Activated CD4-positive, alpha-beta T cell treated with anti-CD3 and anti-CD28 coated beads, Interleukin-2, Interleukin-4, amounts not matched to agents 100 ng/mL and 50 ng/mL, durations not matched to agents 16 hours and 8 hours (primary cell): Measurements from ENCODE around the gene PANX2.
A peak's percentile ranks its signal among the peaks of the same experiment; 100 is the strongest.
"Not testable (repeated sequence)": the region's sequence is repeated elsewhere in the genome, so short reads cannot be mapped to it uniquely, and the experiment has no call there.

Experiments used
- DNase-seq: peaks from one replicate; pipeline ENCODE4 v3.0.0-alpha.2; 2020; ENCODE audit warnings: low spot score

The PANX2 gene

GRCh38 chr22:50199251-50199721, 28.8 kb downstream of the PANX2 start:
- DNase-seq, result no peak

GRCh38 chr22:50199829-50200460, 29.4 kb downstream of the PANX2 start:
- no peak for DNase-seq

GRCh38 chr22:50200461-50201190, 30.1 kb downstream of the PANX2 start, which contains the start of gene SELENOO:
Gene SELENOO, plus strand, starts transcription at chr22:50201011. Its CDS starts 26 bp downstream, at chr22:50201037.
- DNase-seq, result peak; percentile 91

GRCh38 chr22:50201191-50202129, 30.9 kb downstream of the PANX2 start:
- DNase-seq, result no peak

GRCh38 chr22:50202130-50202666, 31.7 kb downstream of the PANX2 start:
- no peak for DNase-seq

GRCh38 chr22:50203288-50203687, 32.8 kb downstream of the PANX2 start:
- no peak for DNase-seq

- DNase-seq, result no peak
Observed at GRCh38 chr22:50204571-50204970, 34.0 kb downstream of the PANX2 start.

- DNase-seq, result not testable (repeated sequence)
Observed at GRCh38 chr22:50204998-50205397, 34.5 kb downstream of the PANX2 start.

GRCh38 chr22:50205781-50206569, 35.4 kb downstream of the PANX2 start:
- DNase-seq, result no peak

- no peak for DNase-seq
Observed at GRCh38 chr22:50206599-50206998, 36.1 kb downstream of the PANX2 start.

- DNase-seq, result no peak
Observed at GRCh38 chr22:50207383-50208140, 37.0 kb downstream of the PANX2 start.

GRCh38 chr22:50208430-50208938, 38.0 kb downstream of the PANX2 start:
- no peak for DNase-seq

- DNase-seq, result no peak
Observed at GRCh38 chr22:50208939-50209892, 38.7 kb downstream of the PANX2 start.

GRCh38 chr22:50209893-50210292, 39.4 kb downstream of the PANX2 start:
- DNase-seq, result peak; percentile 70

GRCh38 chr22:50210378-50211139, 40.0 kb downstream of the PANX2 start:
- DNase-seq, result no peak

GRCh38 chr22:50211147-50211546, 40.6 kb downstream of the PANX2 start:
- DNase-seq, result no peak

- DNase-seq, result no peak
Observed at GRCh38 chr22:50213263-50213662, 42.7 kb downstream of the PANX2 start.
